SK-N-SH treated with all-trans-retinoic acid at 6 μM for 48 hours (cell line): ENCODE measurements around the gene LY6G5B.

Source experiments
- ATAC-seq: fragments of 200-7000 bp; cut with Tn5 transposase; 3 replicates; pipeline ENCODE4 v1.9.1; 2020; ENCODE audit warnings: mild to moderate bottlenecking, moderate library complexity
- ARNTL ChIP-seq: fragments of 450-650 bp; formaldehyde crosslinking; IDR thresholded peaks from 2 replicates; pipeline ENCODE4 v1.5.0; 2020; ENCODE audit warnings: low read depth, mild to moderate bottlenecking, moderate library complexity, borderline replicate concordance
- GLIS3 ChIP-seq: fragments of 250-450 bp; sonication (Bioruptor Pico); IDR thresholded peaks from 2 replicates; pipeline ENCODE4 v1.5.0; 2020; ENCODE audit warnings: mild to moderate bottlenecking, moderate library complexity
- ISL1 ChIP-seq: fragments of 250-450 bp; sonication (Bioruptor Pico); IDR thresholded peaks from 2 replicates; pipeline ENCODE4 v2.1.2; 2022; ENCODE audit warnings: mild to moderate bottlenecking, moderate library complexity
- OSR1 ChIP-seq: fragments of 250-450 bp; sonication (Bioruptor Pico); IDR thresholded peaks from 2 replicates; pipeline ENCODE4 v1.8.0; 2022; ENCODE audit warnings: moderate library complexity, mild to moderate bottlenecking, inconsistent platforms
- PPARA ChIP-seq: fragments of 250-450 bp; sonication (Bioruptor Pico); IDR thresholded peaks from 2 replicates; pipeline ENCODE4 v1.5.0; 2020; ENCODE audit warnings: mild to moderate bottlenecking, borderline replicate concordance
- RARB ChIP-seq: fragments of 250-450 bp; sonication (Bioruptor Pico); IDR thresholded peaks from 2 replicates; pipeline ENCODE4 v1.8.0; 2021; ENCODE audit warnings: mild to moderate bottlenecking, moderate library complexity
- SNAI2 ChIP-seq: fragments of 250-450 bp; sonication (Bioruptor Pico); IDR thresholded peaks from 2 replicates; pipeline ENCODE4 v1.5.0; 2020; ENCODE audit warnings: mild to moderate bottlenecking, moderate library complexity
- TCF4 ChIP-seq: fragments of 250-450 bp; sonication (Bioruptor Pico); IDR thresholded peaks from 2 replicates; pipeline ENCODE4 v1.8.0; 2021; ENCODE audit warnings: mild to moderate bottlenecking, moderate library complexity, borderline replicate concordance
- TOX ChIP-seq: fragments of 250-450 bp; sonication (Bioruptor Pico); IDR thresholded peaks from 2 replicates; pipeline ENCODE4 v1.8.0; 2021; ENCODE audit warnings: mild to moderate bottlenecking, moderate library complexity, borderline replicate concordance
- ZC3H10 ChIP-seq: fragments of 250-450 bp; sonication (Bioruptor Pico); IDR thresholded peaks from 2 replicates; pipeline ENCODE4 v1.5.1; 2021; ENCODE audit warnings: mild to moderate bottlenecking, moderate library complexity
- ZFP3 ChIP-seq: fragments of 250-450 bp; sonication (Bioruptor Pico); IDR thresholded peaks from 2 replicates; pipeline ENCODE4 v1.5.0; 2020; ENCODE audit warnings: mild to moderate bottlenecking, moderate library complexity
- ZFP30 ChIP-seq: fragments of 450-650 bp; formaldehyde crosslinking; IDR thresholded peaks from 2 replicates; pipeline ENCODE4 v1.5.0; 2022; ENCODE audit warnings: mild to moderate bottlenecking, moderate library complexity
- ZNF565 ChIP-seq: fragments of 450-650 bp; formaldehyde crosslinking; conservative IDR thresholded peaks from 2 replicates; pipeline ENCODE4 v1.5.0; 2020; ENCODE audit warnings: low read depth, mild to moderate bottlenecking, moderate library complexity
- ZNF70 ChIP-seq: fragments of 450-650 bp; formaldehyde crosslinking; IDR thresholded peaks from 2 replicates; pipeline ENCODE4 v1.5.0; 2020; ENCODE audit warnings: mild to moderate bottlenecking, moderate library complexity
- ZNF8 ChIP-seq: fragments of 450-650 bp; formaldehyde crosslinking; IDR thresholded peaks from 2 replicates; pipeline ENCODE4 v1.5.0; 2020; ENCODE audit warnings: mild to moderate bottlenecking, moderate library complexity
- TF ChIP-seq, protein P1 (sequence below): fragments of 250-450 bp; sonication (Bioruptor Pico); IDR thresholded peaks from 2 replicates; pipeline ENCODE4 v1.8.0; 2020; ENCODE audit warnings: mild to moderate bottlenecking, moderate library complexity, borderline replicate concordance
- TF ChIP-seq, protein P2 (sequence below): fragments of 250-450 bp; sonication (Bioruptor Pico); IDR thresholded peaks from 2 replicates; pipeline ENCODE4 v1.5.0; 2020; ENCODE audit warnings: mild to moderate bottlenecking, moderate library complexity
- TF ChIP-seq, protein P3 (sequence below): fragments of 250-450 bp; sonication (Bioruptor Pico); IDR thresholded peaks from 2 replicates; pipeline ENCODE4 v1.5.1; 2020; ENCODE audit warnings: low read depth, mild to moderate bottlenecking, moderate library complexity
- TF ChIP-seq, protein P4 (sequence below): fragments of 250-450 bp; sonication (Bioruptor Pico); IDR thresholded peaks from 2 replicates; pipeline ENCODE4 v1.8.0; 2021; ENCODE audit warnings: low read depth, mild to moderate bottlenecking, moderate library complexity, borderline replicate concordance

The LY6G5B gene

DNA sequence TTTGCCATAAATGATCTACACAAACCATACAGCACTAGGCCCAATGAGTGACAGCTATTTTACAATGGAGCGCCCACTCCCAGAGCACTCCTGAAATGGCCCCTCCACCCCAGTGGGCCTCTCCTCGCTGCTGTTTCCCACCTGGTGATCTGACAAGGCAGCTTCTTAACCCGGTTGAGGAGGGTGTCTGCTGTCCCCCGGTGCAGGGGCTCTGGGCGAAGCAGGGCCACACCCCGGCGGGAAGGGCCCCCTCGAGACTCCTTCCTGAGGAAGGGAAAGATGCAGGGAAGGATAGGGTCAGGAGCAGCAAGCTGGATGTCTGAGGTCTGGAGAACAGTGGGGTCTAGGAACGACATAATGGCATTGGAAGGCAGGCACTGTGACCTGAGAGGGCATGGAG, 23.1 kb downstream of the LY6G5B start:
- ATAC-seq, result no peak
- TF ChIP-seq, protein P1, sequence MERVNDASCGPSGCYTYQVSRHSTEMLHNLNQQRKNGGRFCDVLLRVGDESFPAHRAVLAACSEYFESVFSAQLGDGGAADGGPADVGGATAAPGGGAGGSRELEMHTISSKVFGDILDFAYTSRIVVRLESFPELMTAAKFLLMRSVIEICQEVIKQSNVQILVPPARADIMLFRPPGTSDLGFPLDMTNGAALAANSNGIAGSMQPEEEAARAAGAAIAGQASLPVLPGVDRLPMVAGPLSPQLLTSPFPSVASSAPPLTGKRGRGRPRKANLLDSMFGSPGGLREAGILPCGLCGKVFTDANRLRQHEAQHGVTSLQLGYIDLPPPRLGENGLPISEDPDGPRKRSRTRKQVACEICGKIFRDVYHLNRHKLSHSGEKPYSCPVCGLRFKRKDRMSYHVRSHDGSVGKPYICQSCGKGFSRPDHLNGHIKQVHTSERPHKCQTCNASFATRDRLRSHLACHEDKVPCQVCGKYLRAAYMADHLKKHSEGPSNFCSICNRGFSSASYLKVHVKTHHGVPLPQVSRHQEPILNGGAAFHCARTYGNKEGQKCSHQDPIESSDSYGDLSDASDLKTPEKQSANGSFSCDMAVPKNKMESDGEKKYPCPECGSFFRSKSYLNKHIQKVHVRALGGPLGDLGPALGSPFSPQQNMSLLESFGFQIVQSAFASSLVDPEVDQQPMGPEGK (CRISPR knock-in tag), result no peak
- TF ChIP-seq, protein P2, sequence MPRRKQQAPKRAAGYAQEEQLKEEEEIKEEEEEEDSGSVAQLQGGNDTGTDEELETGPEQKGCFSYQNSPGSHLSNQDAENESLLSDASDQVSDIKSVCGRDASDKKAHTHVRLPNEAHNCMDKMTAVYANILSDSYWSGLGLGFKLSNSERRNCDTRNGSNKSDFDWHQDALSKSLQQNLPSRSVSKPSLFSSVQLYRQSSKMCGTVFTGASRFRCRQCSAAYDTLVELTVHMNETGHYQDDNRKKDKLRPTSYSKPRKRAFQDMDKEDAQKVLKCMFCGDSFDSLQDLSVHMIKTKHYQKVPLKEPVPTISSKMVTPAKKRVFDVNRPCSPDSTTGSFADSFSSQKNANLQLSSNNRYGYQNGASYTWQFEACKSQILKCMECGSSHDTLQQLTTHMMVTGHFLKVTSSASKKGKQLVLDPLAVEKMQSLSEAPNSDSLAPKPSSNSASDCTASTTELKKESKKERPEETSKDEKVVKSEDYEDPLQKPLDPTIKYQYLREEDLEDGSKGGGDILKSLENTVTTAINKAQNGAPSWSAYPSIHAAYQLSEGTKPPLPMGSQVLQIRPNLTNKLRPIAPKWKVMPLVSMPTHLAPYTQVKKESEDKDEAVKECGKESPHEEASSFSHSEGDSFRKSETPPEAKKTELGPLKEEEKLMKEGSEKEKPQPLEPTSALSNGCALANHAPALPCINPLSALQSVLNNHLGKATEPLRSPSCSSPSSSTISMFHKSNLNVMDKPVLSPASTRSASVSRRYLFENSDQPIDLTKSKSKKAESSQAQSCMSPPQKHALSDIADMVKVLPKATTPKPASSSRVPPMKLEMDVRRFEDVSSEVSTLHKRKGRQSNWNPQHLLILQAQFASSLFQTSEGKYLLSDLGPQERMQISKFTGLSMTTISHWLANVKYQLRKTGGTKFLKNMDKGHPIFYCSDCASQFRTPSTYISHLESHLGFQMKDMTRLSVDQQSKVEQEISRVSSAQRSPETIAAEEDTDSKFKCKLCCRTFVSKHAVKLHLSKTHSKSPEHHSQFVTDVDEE (CRISPR knock-in tag), result no peak
- TF ChIP-seq RARB (CRISPR knock-in tag), result no peak
- no peak for TF ChIP-seq TOX (CRISPR knock-in tag)
- no peak for TF ChIP-seq ZC3H10 (CRISPR knock-in tag)
- no peak for TF ChIP-seq SNAI2 (CRISPR knock-in tag)
- no peak for TF ChIP-seq ZNF70 (CRISPR knock-in tag)

DNA sequence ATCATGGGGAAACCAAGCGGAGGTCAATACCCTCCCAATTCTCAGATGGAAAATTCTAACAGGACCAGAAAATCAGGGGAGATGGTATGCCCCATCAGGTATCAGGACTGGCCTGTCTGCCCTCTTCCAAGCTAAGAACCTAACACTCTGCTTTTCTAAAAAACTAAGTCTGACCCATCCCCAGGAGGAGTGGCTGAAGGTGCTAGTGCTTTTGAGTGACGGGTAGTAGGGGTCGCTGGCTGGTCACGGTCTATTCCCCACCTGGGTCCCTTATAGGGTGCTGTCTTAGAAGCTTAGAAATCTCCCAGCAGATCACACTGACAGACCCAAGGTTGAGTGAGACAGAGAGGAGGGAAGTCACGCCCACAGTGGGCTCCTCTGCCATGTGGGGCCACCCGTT, 23.8 kb downstream of the LY6G5B start:
- ATAC-seq, result no peak
- no peak for TF ChIP-seq ISL1
- no peak for TF ChIP-seq TOX (CRISPR knock-in tag)
- TF ChIP-seq, protein P2 (CRISPR knock-in tag), result no peak
- no peak for TF ChIP-seq ZNF565
- no peak for TF ChIP-seq PPARA (CRISPR knock-in tag)
- TF ChIP-seq RARB (CRISPR knock-in tag), result no peak
- TF ChIP-seq ZNF8 (CRISPR knock-in tag), result no peak
- no peak for TF ChIP-seq TCF4 (CRISPR knock-in tag)
- TF ChIP-seq, protein P3, sequence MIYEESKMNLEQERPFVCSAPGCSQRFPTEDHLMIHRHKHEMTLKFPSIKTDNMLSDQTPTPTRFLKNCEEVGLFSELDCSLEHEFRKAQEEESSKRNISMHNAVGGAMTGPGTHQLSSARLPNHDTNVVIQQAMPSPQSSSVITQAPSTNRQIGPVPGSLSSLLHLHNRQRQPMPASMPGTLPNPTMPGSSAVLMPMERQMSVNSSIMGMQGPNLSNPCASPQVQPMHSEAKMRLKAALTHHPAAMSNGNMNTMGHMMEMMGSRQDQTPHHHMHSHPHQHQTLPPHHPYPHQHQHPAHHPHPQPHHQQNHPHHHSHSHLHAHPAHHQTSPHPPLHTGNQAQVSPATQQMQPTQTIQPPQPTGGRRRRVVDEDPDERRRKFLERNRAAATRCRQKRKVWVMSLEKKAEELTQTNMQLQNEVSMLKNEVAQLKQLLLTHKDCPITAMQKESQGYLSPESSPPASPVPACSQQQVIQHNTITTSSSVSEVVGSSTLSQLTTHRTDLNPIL (CRISPR knock-in tag), result no peak
- no peak for TF ChIP-seq GLIS3
- no peak for TF ChIP-seq ARNTL
- TF ChIP-seq, protein P4, sequence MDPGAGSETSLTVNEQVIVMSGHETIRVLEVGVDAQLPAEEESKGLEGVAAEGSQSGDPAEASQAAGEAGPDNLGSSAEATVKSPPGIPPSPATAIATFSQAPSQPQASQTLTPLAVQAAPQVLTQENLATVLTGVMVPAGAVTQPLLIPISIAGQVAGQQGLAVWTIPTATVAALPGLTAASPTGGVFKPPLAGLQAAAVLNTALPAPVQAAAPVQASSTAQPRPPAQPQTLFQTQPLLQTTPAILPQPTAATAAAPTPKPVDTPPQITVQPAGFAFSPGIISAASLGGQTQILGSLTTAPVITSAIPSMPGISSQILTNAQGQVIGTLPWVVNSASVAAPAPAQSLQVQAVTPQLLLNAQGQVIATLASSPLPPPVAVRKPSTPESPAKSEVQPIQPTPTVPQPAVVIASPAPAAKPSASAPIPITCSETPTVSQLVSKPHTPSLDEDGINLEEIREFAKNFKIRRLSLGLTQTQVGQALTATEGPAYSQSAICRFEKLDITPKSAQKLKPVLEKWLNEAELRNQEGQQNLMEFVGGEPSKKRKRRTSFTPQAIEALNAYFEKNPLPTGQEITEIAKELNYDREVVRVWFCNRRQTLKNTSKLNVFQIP, result no peak
- no peak for TF ChIP-seq OSR1 (CRISPR knock-in tag)
- no peak for TF ChIP-seq ZFP30 (CRISPR knock-in tag)
- no peak for TF ChIP-seq ZFP3
- no peak for TF ChIP-seq SNAI2 (CRISPR knock-in tag)
- TF ChIP-seq ZC3H10 (CRISPR knock-in tag), result no peak

DNA sequence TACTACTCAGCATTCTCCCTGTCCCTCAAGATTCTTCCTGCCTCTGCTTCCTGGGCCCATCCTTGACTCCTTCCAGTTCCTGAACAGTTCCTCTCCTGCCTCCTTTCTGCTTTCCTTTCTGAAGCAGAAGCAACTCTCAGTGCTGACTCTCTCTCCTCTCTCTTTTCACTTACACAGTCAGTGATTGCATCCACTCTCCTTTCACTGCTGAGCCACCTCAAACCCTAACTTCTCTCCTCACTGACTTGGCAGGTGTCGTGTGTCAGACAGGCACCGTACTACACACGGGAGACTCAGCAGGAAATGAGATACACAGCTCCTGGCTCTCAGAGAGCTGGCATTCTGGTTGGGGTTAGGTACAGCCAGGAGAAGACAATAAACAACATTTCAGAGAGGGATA, 27.8 kb downstream of the LY6G5B start:
- TF ChIP-seq, protein P2 (CRISPR knock-in tag), result no peak
- TF ChIP-seq TCF4 (CRISPR knock-in tag) (no peak), TOX (CRISPR knock-in tag) (no peak)
- no peak for ATAC-seq
